B cell (primary cell): ENCODE data around the gene RPUSD2. TPM values are rescaled to one million over a fixed set of nuclear protein-coding genes. Genes with fewer than 3 reads are reported as not detected.

Source experiments
- ATAC-seq: fragments of 200-7000 bp; cut with Tn5 transposase; one replicate; pipeline ENCODE4 v1.10.0; 2021; ENCODE audit warnings: low read depth, mild to moderate bottlenecking, moderate number of reproducible peaks, moderate library complexity
- CTCF ChIA-PET: fragments of 350-600 bp; sonication (Branson Sonifier 250); formaldehyde crosslinking; loops from one replicate; lab custom pipeline; 2021; ENCODE audit warnings: antibody characterized with exemption, inconsistent platforms; lab: Charles Lee
- POLR2A ChIA-PET: fragments of 350-600 bp; sonication (Branson Sonifier 250); formaldehyde crosslinking; loops from one replicate; lab custom pipeline; 2021; ENCODE audit warnings: antibody characterized with exemption; lab: Charles Lee
- DNase-seq: peaks from one replicate; pipeline ENCODE4 v3.0.0; 2013
- H2AFZ ChIP-seq: 2 replicates; pipeline ENCODE4 v1.6.1; 2012; ENCODE audit warnings: mild to moderate bottlenecking, low read depth, low read length; ENCODE audit not compliant: insufficient read depth, poor library complexity, severe bottlenecking
- H3K27ac ChIP-seq, 2 donors: 1 replicate in 1 of 2; 2 replicates in 1 of 2; pipeline ENCODE4 v1.5.1; 2012 to 2013; ENCODE audit warnings: low read length in 2 of 2, mild to moderate bottlenecking in 2 of 2, moderate library complexity in 1 of 2
- H3K27me3 ChIP-seq, 4 experiments: fragments of 200-600 bp in 1 of 4; sonication (generic) in 1 of 4; replicated peaks in 1 of 4; 1 replicate in 2 of 4; 2 replicates in 2 of 4; pipeline versions ENCODE4 v1.6.1 to v1.7.0; 2013 to 2016; ENCODE audit warnings: low read length in 3 of 4, mild to moderate bottlenecking in 2 of 4, mixed read lengths in 1 of 4, moderate library complexity in 1 of 4; ENCODE audit not compliant: insufficient read depth in 4 of 4, control insufficient read depth in 3 of 4; ENCODE audit errors: control extremely low read depth in 1 of 4
- H3K36me3 ChIP-seq, 2 experiments: replicated peaks in 1 of 2; 1 replicate in 1 of 2; 2 replicates in 1 of 2; pipeline versions ENCODE4 v1.6.1 to v1.7.1; 2013; ENCODE audit warnings: low read length in 1 of 2; ENCODE audit not compliant: insufficient read depth in 2 of 2, control insufficient read depth in 1 of 2; ENCODE audit errors: control extremely low read depth in 1 of 2, extremely low read depth in 1 of 2
- H3K4me1 ChIP-seq, 2 donors: fragments of 200-600 bp in 1 of 2; sonication (generic) in 1 of 2; 1 replicate in 1 of 2; 2 replicates in 1 of 2; pipeline versions ENCODE4 v1.5.1 to v1.6.1; 2013 to 2017; ENCODE audit warnings: low read length in 2 of 2; ENCODE audit not compliant: control insufficient read depth in 2 of 2, insufficient read depth in 2 of 2
- H3K4me2 ChIP-seq: replicated peaks from 2 replicates; pipeline ENCODE3; 2012; ENCODE audit warnings: mild to moderate bottlenecking, low read depth, low read length; ENCODE audit not compliant: poor library complexity, severe bottlenecking
- H3K4me3 ChIP-seq, 5 experiments: fragments of 200-600 bp in 1 of 5; sonication (generic) in 1 of 5; 1 replicate in 3 of 5; 2 replicates in 2 of 5; pipeline versions ENCODE4 v1.5.1 to v1.7.0; 2011 to 2016; ENCODE audit warnings: low read length in 4 of 5, mild to moderate bottlenecking in 4 of 5, low read depth in 2 of 5, control low read depth in 1 of 5, moderate library complexity in 1 of 5; ENCODE audit not compliant: insufficient read depth in 1 of 5; ENCODE audit errors: control extremely low read depth in 1 of 5, extremely low read depth in 1 of 5
- H3K79me2 ChIP-seq: fragments of 200-600 bp; sonication (generic); one replicate; pipeline ENCODE4 v1.6.0; 2016; ENCODE audit warnings: low read length; ENCODE audit not compliant: control insufficient read depth, insufficient read depth
- H3K9ac ChIP-seq: fragments of 200-600 bp; sonication (generic); 2 replicates; pipeline ENCODE4 v1.6.1; 2017; ENCODE audit warnings: mild to moderate bottlenecking, low read length, moderate library complexity
- H3K9me3 ChIP-seq, 3 donors: one replicate each; pipeline versions ENCODE4 v1.6.1 to v1.7.1; 2013; ENCODE audit warnings: low read length in 2 of 3; ENCODE audit not compliant: control insufficient read depth in 2 of 3, insufficient read depth in 1 of 3; ENCODE audit errors: control extremely low read depth in 1 of 3
- H4K20me1 ChIP-seq: 2 replicates; pipeline ENCODE4 v1.6.0; 2012; ENCODE audit warnings: mild to moderate bottlenecking, low read length; ENCODE audit not compliant: insufficient read depth, control insufficient read depth, poor library complexity, severe bottlenecking
- H3K27ac Mint-ChIP-seq: one replicate; pipeline ENCODE4 v1.8.0; 2021; ENCODE audit warnings: mixed read lengths
- H3K27me3 Mint-ChIP-seq: one replicate; pipeline ENCODE4 v1.8.0; 2021; ENCODE audit warnings: mixed read lengths
- H3K4me1 Mint-ChIP-seq: one replicate; pipeline ENCODE4 v1.8.0; 2021; ENCODE audit warnings: mixed read lengths
- H3K4me3 Mint-ChIP-seq: one replicate; pipeline ENCODE4 v1.8.0; 2021; ENCODE audit warnings: mixed read lengths
- H3K9me3 Mint-ChIP-seq: one replicate; pipeline ENCODE4 v1.8.0; 2022; ENCODE audit warnings: mixed read lengths; ENCODE audit not compliant: insufficient read depth
- EZH2 ChIP-seq: IDR thresholded peaks from 2 replicates; pipeline ENCODE4 v1.6.1; 2012; ENCODE audit warnings: borderline replicate concordance, low read depth, mild to moderate bottlenecking, moderate library complexity, low read length; ENCODE audit not compliant: insufficient read depth, poor library complexity, severe bottlenecking
- WGBS: methylation state at CpG from one replicate; pipeline ENCODE4 v1.1.5; 2013; ENCODE audit warnings: missing lambda C conversion rate; ENCODE audit not compliant: insufficient coverage; 5-methylcytosine and 5-hydroxymethylcytosine counted together
- intact Hi-C: fragments of 100-400 bp; cut with micrococcal nuclease; formaldehyde crosslinking; loops from one replicate; pipeline ENCODE4 v1.10.0; 2022
- polyA minus RNA-seq: library from RNA; depleted of rRNA, polyadenylated mRNA; stranded (reverse); fragments of >200 nt; gene quantifications from 2 replicates; pipeline ENCODE4 v1.2.3, GENCODE V29; 2012
- polyA plus RNA-seq: library from polyadenylated mRNA; depleted of rRNA; stranded (reverse); fragments of >200 nt; gene quantifications from 2 replicates; pipeline ENCODE4 v1.2.3, GENCODE V29; 2012
- total RNA-seq, 2 donors: library from RNA; stranded (reverse); fragments of 120-200 nt in 1 of 2; gene quantifications; 1 replicate in 1 of 2; 2 replicates in 1 of 2; pipeline versions ENCODE4 v1.2.3 to v1.2.4, GENCODE V29; 2013 to 2022
- TF ChIP-seq, protein P1 (sequence below): fragments of 200-600 bp; IDR thresholded peaks from one replicate; pipeline ENCODE4 v1.8.0; 2022; ENCODE audit warnings: antibody characterized with exemption, mild to moderate bottlenecking

Gene RPUSD2, protein sequence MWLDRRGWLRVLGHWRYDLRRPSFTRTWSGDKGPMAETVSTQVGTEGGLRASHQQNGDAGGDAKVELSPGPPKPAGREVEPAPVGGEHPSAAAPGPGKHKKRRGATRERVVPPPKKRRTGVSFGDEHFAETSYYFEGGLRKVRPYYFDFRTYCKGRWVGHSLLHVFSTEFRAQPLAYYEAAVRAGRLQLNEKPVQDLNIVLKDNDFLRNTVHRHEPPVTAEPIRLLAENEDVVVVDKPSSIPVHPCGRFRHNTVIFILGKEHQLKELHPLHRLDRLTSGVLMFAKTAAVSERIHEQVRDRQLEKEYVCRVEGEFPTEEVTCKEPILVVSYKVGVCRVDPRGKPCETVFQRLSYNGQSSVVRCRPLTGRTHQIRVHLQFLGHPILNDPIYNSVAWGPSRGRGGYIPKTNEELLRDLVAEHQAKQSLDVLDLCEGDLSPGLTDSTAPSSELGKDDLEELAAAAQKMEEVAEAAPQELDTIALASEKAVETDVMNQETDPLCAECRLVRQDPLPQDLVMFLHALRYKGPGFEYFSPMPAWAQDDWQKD
- total RNA-seq (21.1 and 22.8 TPM in 2 replicates), polyA plus RNA-seq (5.0 and 9.8 TPM in 2 replicates), polyA minus RNA-seq (17.5 and 25.4 TPM in 2 replicates)
- total RNA-seq (2013) = 18.0 TPM

DNA sequence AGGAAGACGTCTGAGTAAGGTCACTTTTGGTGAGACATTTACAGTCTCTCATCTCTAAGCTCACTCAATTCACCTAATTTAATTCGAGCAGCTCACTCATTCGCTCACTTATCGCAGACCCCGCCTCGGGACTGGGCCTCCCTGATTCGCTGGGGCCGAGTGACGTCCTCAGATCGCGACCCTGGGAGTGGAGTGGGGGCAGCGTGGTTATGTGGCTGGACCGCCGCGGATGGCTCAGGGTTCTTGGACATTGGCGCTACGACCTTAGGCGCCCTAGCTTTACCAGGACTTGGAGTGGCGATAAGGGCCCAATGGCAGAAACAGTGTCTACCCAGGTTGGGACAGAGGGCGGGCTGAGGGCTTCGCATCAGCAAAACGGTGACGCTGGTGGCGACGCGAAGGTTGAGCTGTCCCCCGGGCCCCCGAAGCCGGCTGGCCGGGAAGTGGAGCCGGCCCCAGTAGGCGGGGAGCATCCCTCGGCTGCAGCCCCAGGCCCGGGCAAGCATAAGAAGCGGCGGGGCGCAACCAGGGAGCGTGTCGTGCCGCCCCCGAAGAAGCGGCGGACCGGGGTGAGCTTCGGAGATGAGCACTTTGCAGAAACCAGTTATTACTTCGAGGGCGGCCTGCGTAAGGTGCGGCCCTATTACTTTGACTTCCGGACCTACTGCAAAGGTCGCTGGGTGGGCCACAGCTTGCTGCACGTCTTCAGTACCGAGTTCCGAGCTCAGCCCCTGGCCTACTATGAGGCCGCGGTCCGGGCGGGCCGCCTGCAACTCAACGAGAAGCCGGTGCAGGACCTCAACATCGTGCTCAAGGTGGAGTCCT, at the start of gene RPUSD2:
RPUSD2 (plus strand) TSS at position 171 of the 825 bp plus-strand sequence; CDS start at position 210, 39 bp downstream.
- DNase-seq = peak; percentile 91
- H3K27me3 ChIP-seq = no peaks in the 10 kb centered on the region
- peak within 1 kb of the TSS; percentile 85 for H3K4me2 ChIP-seq
- no peak for TF ChIP-seq EZH2
- TF ChIP-seq, protein P1, sequence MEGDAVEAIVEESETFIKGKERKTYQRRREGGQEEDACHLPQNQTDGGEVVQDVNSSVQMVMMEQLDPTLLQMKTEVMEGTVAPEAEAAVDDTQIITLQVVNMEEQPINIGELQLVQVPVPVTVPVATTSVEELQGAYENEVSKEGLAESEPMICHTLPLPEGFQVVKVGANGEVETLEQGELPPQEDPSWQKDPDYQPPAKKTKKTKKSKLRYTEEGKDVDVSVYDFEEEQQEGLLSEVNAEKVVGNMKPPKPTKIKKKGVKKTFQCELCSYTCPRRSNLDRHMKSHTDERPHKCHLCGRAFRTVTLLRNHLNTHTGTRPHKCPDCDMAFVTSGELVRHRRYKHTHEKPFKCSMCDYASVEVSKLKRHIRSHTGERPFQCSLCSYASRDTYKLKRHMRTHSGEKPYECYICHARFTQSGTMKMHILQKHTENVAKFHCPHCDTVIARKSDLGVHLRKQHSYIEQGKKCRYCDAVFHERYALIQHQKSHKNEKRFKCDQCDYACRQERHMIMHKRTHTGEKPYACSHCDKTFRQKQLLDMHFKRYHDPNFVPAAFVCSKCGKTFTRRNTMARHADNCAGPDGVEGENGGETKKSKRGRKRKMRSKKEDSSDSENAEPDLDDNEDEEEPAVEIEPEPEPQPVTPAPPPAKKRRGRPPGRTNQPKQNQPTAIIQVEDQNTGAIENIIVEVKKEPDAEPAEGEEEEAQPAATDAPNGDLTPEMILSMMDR = no peak
- H3K4me1 ChIP-seq = peaks cover 19 to 25% of the 10 kb centered on the region in 2 donors
- WGBS = under 1% methylated on average over 59 of the region's 62 CpGs
- H2AFZ ChIP-seq = peak within 1 kb of the TSS; percentile 95
- Mint-ChIP-seq H3K9me3 (no peaks in the 10 kb centered on the region), H3K27ac (peak within 1 kb of the TSS; percentile 98), H3K27me3 (no peaks in the 10 kb centered on the region), H3K4me1 (peaks cover 51% of the 10 kb centered on the region), H3K4me3 (peak within 1 kb of the TSS; percentile 98)
- ChIA-PET CTCF (interaction anchor here (1.2 to 2.2 kb wide), 8 partner anchors 10 to 213 kb away, joined by 3 to 24 read pairs (median 7); no protein-coding TSS in a partner anchor), POLR2A (interaction anchor here (0.6 to 1.6 kb wide), 9 partner anchors 12 to 338 kb away, joined by 3 to 9 read pairs (median 4); partner anchors contain the start of genes C15orf62, DISP2, KNL1 and VPS18)
- peaks cover 61% of the 10 kb centered on the region for H3K79me2 ChIP-seq
- H3K9me3 ChIP-seq = no peaks in the 10 kb centered on the region
- H3K27ac ChIP-seq = peak within 1 kb of the TSS; percentile 70 to 90
- H4K20me1 ChIP-seq = peaks cover 3% of the 10 kb centered on the region
- intact Hi-C loops = loop anchor here (1.0 to 10.0 kb wide), 8 partner anchors 20 to 545 kb away; partner anchors contain the start of genes BAHD1, DNAJC17, INO80 and RAD51
- peaks cover 0 to 23% of the 10 kb centered on the region in 2 experiments for H3K36me3 ChIP-seq
- ATAC-seq = peak; percentile 62
- peak within 1 kb of the TSS; percentile 59 to 89 (median 75) for H3K4me3 ChIP-seq
- peak within 1 kb of the TSS; percentile 89 for H3K9ac ChIP-seq
